GM10266 (cell line): ENCODE measurements around the gene PCK1.

ENCODE experiments used
- DNase-seq: peaks from one replicate; pipeline ENCODE4 v3.0.0; 2012; ENCODE audit errors: extremely low spot score
- TF ChIP-seq, protein P1 (sequence below): IDR thresholded peaks from 2 replicates; pipeline ENCODE4 v1.5.1; 2012; ENCODE audit warnings: mild to moderate bottlenecking, low read depth; ENCODE audit not compliant: control insufficient read depth, insufficient read depth; ENCODE audit errors: missing control alignments

Gene PCK1

DNA sequence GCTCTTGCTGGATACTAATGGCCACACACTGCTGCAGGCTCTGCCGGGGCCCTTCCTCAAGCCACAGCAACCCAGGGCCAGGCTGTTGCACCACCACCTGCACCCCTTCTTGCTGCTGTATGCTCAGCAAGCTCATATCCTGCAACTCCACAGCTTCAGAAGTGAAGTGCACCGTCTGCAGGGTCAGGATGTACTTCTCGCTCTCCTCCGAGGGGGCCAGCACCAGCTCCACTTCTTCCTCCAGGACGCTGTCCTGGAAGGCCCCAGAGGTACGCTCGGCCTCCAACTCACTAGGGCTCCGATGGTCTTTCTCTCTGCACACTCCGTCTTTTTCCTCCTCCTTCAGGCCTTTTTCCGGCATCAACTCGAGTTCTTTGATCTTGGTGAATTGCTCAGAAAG lies 37.1 kb upstream of the PCK1 start:
- TF ChIP-seq, protein P1, sequence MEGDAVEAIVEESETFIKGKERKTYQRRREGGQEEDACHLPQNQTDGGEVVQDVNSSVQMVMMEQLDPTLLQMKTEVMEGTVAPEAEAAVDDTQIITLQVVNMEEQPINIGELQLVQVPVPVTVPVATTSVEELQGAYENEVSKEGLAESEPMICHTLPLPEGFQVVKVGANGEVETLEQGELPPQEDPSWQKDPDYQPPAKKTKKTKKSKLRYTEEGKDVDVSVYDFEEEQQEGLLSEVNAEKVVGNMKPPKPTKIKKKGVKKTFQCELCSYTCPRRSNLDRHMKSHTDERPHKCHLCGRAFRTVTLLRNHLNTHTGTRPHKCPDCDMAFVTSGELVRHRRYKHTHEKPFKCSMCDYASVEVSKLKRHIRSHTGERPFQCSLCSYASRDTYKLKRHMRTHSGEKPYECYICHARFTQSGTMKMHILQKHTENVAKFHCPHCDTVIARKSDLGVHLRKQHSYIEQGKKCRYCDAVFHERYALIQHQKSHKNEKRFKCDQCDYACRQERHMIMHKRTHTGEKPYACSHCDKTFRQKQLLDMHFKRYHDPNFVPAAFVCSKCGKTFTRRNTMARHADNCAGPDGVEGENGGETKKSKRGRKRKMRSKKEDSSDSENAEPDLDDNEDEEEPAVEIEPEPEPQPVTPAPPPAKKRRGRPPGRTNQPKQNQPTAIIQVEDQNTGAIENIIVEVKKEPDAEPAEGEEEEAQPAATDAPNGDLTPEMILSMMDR = no peak
- no peak for DNase-seq

DNA sequence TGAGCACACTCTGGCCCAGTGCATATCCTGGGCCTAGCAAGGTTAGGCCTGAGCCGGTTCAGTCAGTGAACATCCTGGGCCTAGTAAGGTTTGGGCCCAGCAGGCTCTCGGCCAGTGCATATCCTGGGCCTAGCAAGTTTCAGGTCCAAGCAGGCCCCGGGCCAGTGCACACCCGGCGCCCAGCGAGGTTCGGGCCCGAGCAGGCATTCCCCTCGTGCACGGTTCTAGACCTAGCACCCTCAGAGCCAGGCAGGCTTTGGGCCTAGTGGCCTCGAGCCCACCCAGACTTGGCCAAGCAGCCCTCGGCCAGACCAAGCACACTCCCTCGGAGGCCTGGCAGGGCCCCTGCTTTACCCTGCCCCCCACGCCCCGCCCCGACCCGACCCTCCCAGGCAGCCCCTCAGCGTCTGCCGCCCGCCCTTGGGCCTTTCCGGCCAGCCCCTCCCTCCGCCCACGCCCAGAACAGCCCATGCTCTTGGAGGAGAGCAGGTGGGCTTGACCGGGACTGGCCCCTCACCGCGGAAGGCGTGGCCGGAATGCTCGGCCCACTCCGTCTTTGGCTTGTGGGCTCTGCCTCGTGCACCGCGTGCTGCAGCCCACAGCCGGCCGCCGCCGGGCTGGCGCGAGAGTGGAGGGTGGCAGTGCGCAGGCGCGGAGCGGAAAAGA lies 36.3 kb upstream of the PCK1 start, which contains the start of gene CTCFL:
Gene CTCFL, minus strand, starts transcription at position 630 of the 666 bp plus-strand sequence. CDS start 935 bp downstream, outside the sequence.
- DNase-seq = no peak
- TF ChIP-seq, protein P1 = no peak

DNA sequence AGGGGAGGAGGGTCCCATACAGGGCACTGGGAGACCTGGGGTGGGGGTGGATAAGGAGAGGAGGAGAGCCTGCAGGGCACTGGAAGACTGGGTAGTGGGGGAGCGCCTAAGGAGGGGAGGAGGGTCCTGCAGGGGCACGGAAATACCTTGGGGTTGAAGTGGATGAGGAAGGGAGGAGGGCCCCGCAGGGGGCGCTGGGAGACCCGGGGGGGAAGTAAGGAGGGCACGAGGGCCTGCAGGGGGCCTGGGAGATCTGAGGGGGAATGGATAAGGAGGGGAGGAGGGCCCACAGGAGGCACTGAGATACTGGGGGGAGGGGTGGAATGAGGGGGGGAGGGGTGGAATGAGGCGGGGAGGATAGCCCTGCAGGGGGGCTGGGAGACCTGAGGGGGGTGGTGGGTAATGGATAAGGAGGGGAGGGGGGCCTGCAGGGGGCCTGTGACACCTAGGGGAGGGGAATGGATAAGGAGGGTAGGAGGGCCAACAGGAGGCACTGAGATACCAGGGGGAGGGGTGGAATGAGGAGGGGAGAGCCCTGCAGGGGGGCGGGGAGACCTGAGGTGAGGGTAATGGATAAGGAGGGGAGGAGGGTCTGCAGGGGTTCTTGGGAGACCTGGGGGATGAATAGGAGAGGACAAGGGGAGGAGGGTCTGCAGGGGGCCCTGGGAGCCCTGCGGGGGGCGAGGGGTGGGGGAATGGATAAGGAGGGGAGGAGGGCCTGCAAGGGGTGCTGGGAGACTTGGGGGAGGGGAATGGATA lies 35.4 kb upstream of the PCK1 start:
- no peak for DNase-seq
- TF ChIP-seq, protein P1 = no peak

DNA sequence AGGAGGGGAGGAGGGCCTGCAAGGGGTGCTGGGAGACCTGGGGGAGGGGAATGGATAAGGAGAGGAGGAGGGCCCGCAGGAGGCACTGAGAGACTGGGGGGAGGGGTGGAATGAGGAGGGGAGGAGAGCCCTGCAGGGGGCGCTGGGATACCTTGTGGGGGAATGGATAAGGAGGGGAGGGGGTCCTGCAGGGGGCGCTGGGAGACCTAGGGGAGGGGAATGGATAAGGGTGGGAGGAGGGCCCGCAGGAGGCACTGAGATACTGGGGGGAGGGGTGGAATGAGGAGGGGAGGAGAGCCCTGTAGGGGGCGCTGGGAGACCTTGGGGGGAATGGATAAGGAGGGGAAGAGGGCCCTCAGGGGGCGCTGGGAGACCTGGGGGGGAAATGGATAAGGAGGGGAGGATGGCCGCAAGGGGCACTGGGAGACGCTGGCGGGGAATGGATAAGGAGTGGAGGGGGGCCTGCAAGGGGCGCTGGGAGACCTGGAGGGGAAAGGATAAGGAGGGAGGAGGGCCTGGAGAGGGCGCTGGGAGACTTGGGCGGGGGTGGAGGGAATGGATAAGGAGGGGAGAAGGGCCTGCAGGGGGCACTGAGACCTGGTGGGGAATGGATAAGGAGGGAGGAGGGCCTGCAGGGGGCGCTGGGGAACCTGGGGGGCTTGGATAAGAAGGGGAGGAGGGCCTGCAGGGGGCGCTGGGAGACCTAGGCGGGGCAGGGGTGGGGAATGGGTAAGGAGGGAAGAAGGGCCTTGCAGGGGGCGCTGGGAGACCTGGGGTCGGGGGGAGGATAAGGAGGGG lies 34.6 kb upstream of the PCK1 start:
- TF ChIP-seq, protein P1 = no peak
- DNase-seq = no peak

DNA sequence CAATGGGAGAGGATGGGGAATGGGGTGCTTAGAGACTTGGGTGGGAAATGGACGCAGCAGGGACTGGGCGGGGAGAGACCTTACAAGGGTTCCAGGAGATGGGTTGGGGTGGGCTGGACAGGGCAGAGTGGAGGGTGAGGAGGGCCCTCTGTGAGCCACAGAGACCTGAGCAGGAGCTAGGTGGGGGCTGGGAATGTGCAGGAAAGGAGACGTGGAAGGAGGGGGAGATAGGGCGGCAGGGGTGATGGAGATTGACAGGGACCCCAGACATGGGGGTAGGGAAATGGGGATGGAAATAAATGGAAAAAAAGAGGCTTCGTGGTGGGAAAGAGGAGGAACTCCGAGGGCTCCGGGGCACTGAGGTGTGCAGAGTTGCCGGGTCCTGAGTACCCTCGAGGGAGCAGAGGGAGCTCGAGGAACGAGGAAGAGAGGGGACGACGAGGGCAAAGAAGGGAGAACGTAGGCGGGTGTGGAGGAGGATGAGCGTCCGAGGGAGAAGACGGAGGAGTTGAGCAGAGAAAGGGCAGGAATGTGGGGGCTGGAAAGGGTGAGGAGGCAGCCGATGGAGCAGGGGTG lies 33.9 kb upstream of the PCK1 start:
- TF ChIP-seq, protein P1 = no peak
- no peak for DNase-seq

DNA sequence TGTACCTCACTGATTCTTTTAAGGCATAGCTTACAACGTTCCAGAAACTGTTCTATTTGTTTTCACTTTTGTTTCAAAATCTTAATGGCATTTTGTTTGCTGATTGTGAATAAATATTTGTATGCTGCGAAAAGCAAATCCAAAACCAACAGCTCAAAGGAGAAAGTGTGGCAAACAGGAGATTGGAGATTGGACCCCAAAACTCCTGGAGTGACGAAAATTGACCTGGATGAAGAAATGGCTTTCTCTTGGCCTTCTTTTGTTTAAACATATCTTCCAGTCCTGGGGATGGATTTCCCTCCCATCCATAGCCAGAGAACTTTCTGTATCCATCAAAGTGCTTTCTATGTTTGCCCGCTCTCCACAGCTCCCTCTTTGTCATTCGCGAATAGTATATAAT lies 33.2 kb upstream of the PCK1 start:
- TF ChIP-seq, protein P1 = no peak
- DNase-seq = no peak
